Thymus (tissue), 11 donors: ENCODE results near the gene NXNL2. TPM values are rescaled to one million over a fixed set of nuclear protein-coding genes. Genes with fewer than 3 reads are reported as not detected.
A peak's percentile ranks its signal among the peaks of the same experiment; 100 is the strongest.

Experiments
- DNase-seq, 9 donors: peaks; one replicate each; pipeline ENCODE4 v3.0.0-alpha.2; 2013; ENCODE audit warnings: low spot score in 9 of 9, low read depth in 6 of 9, missing footprints in 1 of 9
- H3K27ac ChIP-seq, 2 donors: one replicate each; pipeline ENCODE4 v1.5.1; 2013; ENCODE audit warnings: control low read depth in 1 of 2, low read depth in 1 of 2, low read length in 1 of 2, mild to moderate bottlenecking in 1 of 2, moderate library complexity in 1 of 2
- H3K27me3 ChIP-seq, 2 donors: one replicate each; pipeline ENCODE4 v1.5.1; 2013; ENCODE audit warnings: low read length in 1 of 2; ENCODE audit not compliant: control insufficient read depth in 2 of 2, insufficient read depth in 1 of 2
- H3K36me3 ChIP-seq, 2 donors: one replicate each; pipeline ENCODE4 v1.5.1; 2013; ENCODE audit warnings: low read length in 1 of 2, mild to moderate bottlenecking in 1 of 2, moderate library complexity in 1 of 2; ENCODE audit not compliant: control insufficient read depth in 2 of 2, insufficient read depth in 2 of 2
- H3K4me1 ChIP-seq, 2 donors: one replicate each; pipeline ENCODE4 v1.5.1; 2013; ENCODE audit warnings: low read length in 2 of 2; ENCODE audit not compliant: control insufficient read depth in 2 of 2, insufficient read depth in 2 of 2
- H3K4me3 ChIP-seq, 2 donors: one replicate each; pipeline ENCODE4 v1.5.1; 2013; ENCODE audit warnings: low read length in 2 of 2, control low read depth in 1 of 2, mild to moderate bottlenecking in 1 of 2
- H3K9me3 ChIP-seq, 2 donors: one replicate each; pipeline ENCODE4 v1.5.1; 2013; ENCODE audit warnings: low read length in 1 of 2, mild to moderate bottlenecking in 1 of 2; ENCODE audit not compliant: control insufficient read depth in 2 of 2, insufficient read depth in 1 of 2
- WGBS: extraction: QIAGEN DNeasy Blood & Tissue Kit; methylation state at CpG from one replicate; pipeline ENCODE4 v1.1.7; 2013; 5-methylcytosine and 5-hydroxymethylcytosine counted together
- polyA plus RNA-seq: library from polyadenylated mRNA; stranded (reverse); fragments of 200-250 nt; gene quantifications from one replicate; pipeline ENCODE4 v1.2.3, GENCODE V29; 2013
- total RNA-seq: library from RNA; stranded (reverse); fragments of 120-200 nt; gene quantifications from one replicate; pipeline ENCODE4 v1.2.4, GENCODE V29; 2013
- donor health status: healthy.

Gene NXNL2
- total and polyA plus RNA-seq, 2 donors: 0.05 to 0.34 TPM

GRCh38 chr9:88528080-88528790 lies 6.7 kb upstream of the NXNL2 start:
- Histone ChIP-seq H3K9me3 (no peaks in the 10 kb centered on the region), H3K36me3 (no peaks in the 10 kb centered on the region), H3K27ac (no peak overlapping the region), H3K4me1 (peaks cover 0 to 13% of the 10 kb centered on the region in 2 donors), H3K4me3 (no peak overlapping the region), H3K27me3 (peaks cover 15 to 25% of the 10 kb centered on the region in 2 donors)
- DNase-seq: no peak
- WGBS: 96% methylated on average over 6 of the region's 6 CpGs

GRCh38 chr9:88529496-88529895 lies 5.5 kb upstream of the NXNL2 start:
- Histone ChIP-seq H3K36me3 (no peaks in the 10 kb centered on the region), H3K4me3 (no peak overlapping the region), H3K27me3 (peaks cover 27 to 37% of the 10 kb centered on the region in 2 donors), H3K9me3 (no peaks in the 10 kb centered on the region), H3K4me1 (peaks cover 0 to 17% of the 10 kb centered on the region in 2 donors), H3K27ac (no peak overlapping the region)
- WGBS: 98% methylated on average over 6 of the region's 6 CpGs
- DNase-seq: no peak

- H3K9me3 ChIP-seq: no peaks in the 10 kb centered on the region
- WGBS: 76% methylated on average over 1 of the region's 1 CpG
- H3K36me3 ChIP-seq: no peaks in the 10 kb centered on the region
- H3K4me1 ChIP-seq: peaks cover 1 to 19% of the 10 kb centered on the region in 2 donors
- no peak overlapping the region for H3K4me3 ChIP-seq
- no peak for DNase-seq
- H3K27me3 ChIP-seq: peaks cover 33 to 40% of the 10 kb centered on the region in 2 donors
- no peak overlapping the region for H3K27ac ChIP-seq
Measured at GRCh38 chr9:88530051-88530450, 4.9 kb upstream of the NXNL2 start.

- WGBS: 33% methylated on average over 31 of the region's 31 CpGs
- peaks cover 6 to 33% of the 10 kb centered on the region in 2 donors for H3K4me1 ChIP-seq
- peaks cover 0 to 5% of the 10 kb centered on the region in 2 donors for H3K9me3 ChIP-seq
- no peaks in the 10 kb centered on the region for H3K36me3 ChIP-seq
- peak in 1 of 9 donors; percentile 51 for DNase-seq
- H3K4me3 ChIP-seq: no peak overlapping the region
- H3K27ac ChIP-seq: no peak overlapping the region
- H3K27me3 ChIP-seq: peaks cover 53 to 61% of the 10 kb centered on the region in 2 donors
Measured at GRCh38 chr9:88531920-88532698, 2.9 kb upstream of the NXNL2 start.

- Histone ChIP-seq H3K4me3 (peak overlapping the region in 1 of 2 donors; percentile 8), H3K36me3 (no peaks in the 10 kb centered on the region), H3K27me3 (peaks cover 53 to 74% of the 10 kb centered on the region in 2 donors), H3K9me3 (peaks cover 0 to 5% of the 10 kb centered on the region in 2 donors), H3K27ac (no peak overlapping the region), H3K4me1 (peaks cover 6 to 44% of the 10 kb centered on the region in 2 donors)
- 6% methylated on average over 41 of the region's 41 CpGs for WGBS
- peak in 2 of 9 donors; percentile 22 to 43 for DNase-seq
Measured at GRCh38 chr9:88533951-88534455, 975 bp upstream of the NXNL2 start.

GRCh38 chr9:88535226-88536022 lies 446 bp downstream of the NXNL2 start:
- H3K4me1 ChIP-seq: peaks cover 6 to 44% of the 10 kb centered on the region in 2 donors
- 5% methylated on average over 75 of the region's 75 CpGs for WGBS
- no peaks in the 10 kb centered on the region for H3K36me3 ChIP-seq
- no peak overlapping the region for H3K27ac ChIP-seq
- peaks cover 0 to 5% of the 10 kb centered on the region in 2 donors for H3K9me3 ChIP-seq
- peak overlapping the region; percentile 12 to 13 for H3K4me3 ChIP-seq
- DNase-seq: peak in 1 of 9 donors; percentile 22
- H3K27me3 ChIP-seq: peaks cover 53 to 77% of the 10 kb centered on the region in 2 donors

GRCh38 chr9:88536023-88536324 lies 996 bp downstream of the NXNL2 start:
- no peak overlapping the region for H3K4me3 ChIP-seq
- peaks cover 6 to 44% of the 10 kb centered on the region in 2 donors for H3K4me1 ChIP-seq
- peaks cover 53 to 73% of the 10 kb centered on the region in 2 donors for H3K27me3 ChIP-seq
- 25% methylated on average over 18 of the region's 18 CpGs for WGBS
- DNase-seq: no peak
- H3K27ac ChIP-seq: no peak overlapping the region
- H3K36me3 ChIP-seq: no peaks in the 10 kb centered on the region
- H3K9me3 ChIP-seq: peaks cover 0 to 5% of the 10 kb centered on the region in 2 donors

- peaks cover 0 to 5% of the 10 kb centered on the region in 2 donors for H3K9me3 ChIP-seq
- no peak overlapping the region for H3K4me3 ChIP-seq
- WGBS: 91% methylated on average over 15 of the region's 15 CpGs
- no peak for DNase-seq
- H3K27ac ChIP-seq: no peak overlapping the region
- H3K27me3 ChIP-seq: peaks cover 48 to 63% of the 10 kb centered on the region in 2 donors
- peaks cover 6 to 39% of the 10 kb centered on the region in 2 donors for H3K4me1 ChIP-seq
- no peaks in the 10 kb centered on the region for H3K36me3 ChIP-seq
Measured at GRCh38 chr9:88536951-88537760, 2.2 kb downstream of the NXNL2 start.
